Natural killer cell (primary cell): ENCODE data around the gene IRF6. TPM values are rescaled to one million over a fixed set of nuclear protein-coding genes. Genes with fewer than 3 reads are reported as not detected.

Experiments used
- ATAC-seq, 3 donors: fragments of 150-1000 bp in 2 of 3; fragments of 200-7000 bp in 1 of 3; cut with Tn5 transposase; 1 replicate in 1 of 3; 2 replicates in 2 of 3; pipeline ENCODE4 v1.10.0; 2021; ENCODE audit warnings: mild to moderate bottlenecking in 2 of 3, moderate library complexity in 2 of 3
- DNase-seq, 2 donors: peaks; one replicate each; pipeline versions ENCODE4 v3.0.0 to v3.0.0-alpha.2; 2013 to 2021; ENCODE audit warnings: mixed read lengths in 1 of 2
- H3K27ac ChIP-seq: one replicate; pipeline ENCODE4 v1.5.1; 2013; ENCODE audit warnings: mild to moderate bottlenecking, low read length
- H3K27me3 ChIP-seq: one replicate; pipeline ENCODE4 v1.6.1; 2013; ENCODE audit warnings: low read length; ENCODE audit not compliant: control insufficient read depth, insufficient read depth
- H3K36me3 ChIP-seq: one replicate; pipeline ENCODE4 v1.6.1; 2013; ENCODE audit warnings: low read length; ENCODE audit not compliant: control insufficient read depth, insufficient read depth
- H3K4me1 ChIP-seq: one replicate; pipeline ENCODE4 v1.6.1; 2013; ENCODE audit warnings: low read length; ENCODE audit not compliant: control insufficient read depth, insufficient read depth
- H3K4me3 ChIP-seq: one replicate; pipeline ENCODE4 v1.5.1; 2013; ENCODE audit warnings: low read length
- H3K9me3 ChIP-seq: one replicate; pipeline ENCODE4 v1.6.1; 2013; ENCODE audit warnings: low read length; ENCODE audit not compliant: control insufficient read depth, insufficient read depth
- H3K27ac Mint-ChIP-seq, 2 donors: one replicate each; pipeline ENCODE4 v1.8.0; 2022; ENCODE audit warnings: mild to moderate bottlenecking in 2 of 2, mixed read lengths in 2 of 2, moderate library complexity in 1 of 2
- H3K27me3 Mint-ChIP-seq, 2 donors: one replicate each; pipeline ENCODE4 v1.8.0; 2022; ENCODE audit warnings: low read depth in 2 of 2, mixed read lengths in 2 of 2
- H3K36me3 Mint-ChIP-seq: one replicate; pipeline ENCODE4 v1.8.0; 2022; ENCODE audit warnings: mixed read lengths
- H3K4me1 Mint-ChIP-seq, 2 donors: one replicate each; pipeline ENCODE4 v1.8.0; 2022; ENCODE audit warnings: mixed read lengths in 2 of 2
- H3K4me3 Mint-ChIP-seq: one replicate; pipeline ENCODE4 v1.8.0; 2022; ENCODE audit warnings: mild to moderate bottlenecking, moderate library complexity, mixed read lengths
- H3K9me3 Mint-ChIP-seq, 2 donors: one replicate each; pipeline ENCODE4 v1.8.0; 2022; ENCODE audit warnings: mixed read lengths in 2 of 2
- CTCF ChIP-seq: fragments of 200-600 bp; IDR thresholded peaks from one replicate; pipeline ENCODE4 v1.8.0; 2022; ENCODE audit warnings: antibody characterized with exemption
- WGBS: methylation state at CpG from one replicate; pipeline ENCODE4 v1.1.7; 2013; ENCODE audit warnings: missing lambda C conversion rate; ENCODE audit not compliant: insufficient coverage; 5-methylcytosine and 5-hydroxymethylcytosine counted together
- intact Hi-C: fragments of 100-400 bp; cut with micrococcal nuclease; formaldehyde crosslinking; loops from one replicate; pipeline ENCODE4 v1.14.2; 2022
- total RNA-seq, 4 donors: library from RNA; stranded (reverse); fragments of 120-200 nt in 1 of 4; gene quantifications; one replicate each; pipeline versions ENCODE4 v1.2.3 to v1.2.4, GENCODE V29; 2013 to 2022

The IRF6 gene
- total RNA-seq, 3 donors from 2014 or later (not counting 1 experiment from before 2014, with no cell fraction given), result 2.5 to 11.2 (median 3.8) TPM

GRCh38 chr1:209742409-209743144, 63.4 kb downstream of the IRF6 start:
- no peak for ATAC-seq
- no peaks in the 10 kb centered on the region for H3K9me3 Mint-ChIP-seq
- no peaks in the 10 kb centered on the region for H3K27me3 Mint-ChIP-seq
- no peaks in the 10 kb centered on the region for H3K36me3 Mint-ChIP-seq
- Histone ChIP-seq H3K27ac (no peak overlapping the region), H3K4me1 (peaks cover 4% of the 10 kb centered on the region), H3K27me3 (no peaks in the 10 kb centered on the region), H3K4me3 (no peak overlapping the region), H3K36me3 (no peaks in the 10 kb centered on the region), H3K9me3 (no peaks in the 10 kb centered on the region)
- intact Hi-C loops, result no loop called here
- H3K4me1 Mint-ChIP-seq, result peaks cover 3 to 4% of the 10 kb centered on the region in 2 donors
- no peak overlapping the region for H3K27ac Mint-ChIP-seq
- no peak for TF ChIP-seq CTCF
- no peak for DNase-seq
- WGBS, result 75% methylated on average over 8 of the region's 8 CpGs
- H3K4me3 Mint-ChIP-seq, result no peak overlapping the region

GRCh38 chr1:209741889-209742288, 64.1 kb downstream of the IRF6 start:
- Histone ChIP-seq H3K27me3 (no peaks in the 10 kb centered on the region), H3K27ac (no peak overlapping the region), H3K4me3 (no peak overlapping the region), H3K36me3 (no peaks in the 10 kb centered on the region), H3K9me3 (no peaks in the 10 kb centered on the region), H3K4me1 (no peaks in the 10 kb centered on the region)
- Mint-ChIP-seq H3K4me3 (no peak overlapping the region), H3K36me3 (no peaks in the 10 kb centered on the region), H3K27ac (peak overlapping the region in 1 of 2 donors; percentile 7), H3K27me3 (peaks cover 0 to 2% of the 10 kb centered on the region in 2 donors), H3K4me1 (no peaks in the 10 kb centered on the region), H3K9me3 (no peaks in the 10 kb centered on the region)
- intact Hi-C loops, result no loop called here
- DNase-seq (no peak), ATAC-seq (no peak)
- no peak for TF ChIP-seq CTCF
- 64% methylated on average over 1 of the region's 2 CpGs for WGBS

DNA sequence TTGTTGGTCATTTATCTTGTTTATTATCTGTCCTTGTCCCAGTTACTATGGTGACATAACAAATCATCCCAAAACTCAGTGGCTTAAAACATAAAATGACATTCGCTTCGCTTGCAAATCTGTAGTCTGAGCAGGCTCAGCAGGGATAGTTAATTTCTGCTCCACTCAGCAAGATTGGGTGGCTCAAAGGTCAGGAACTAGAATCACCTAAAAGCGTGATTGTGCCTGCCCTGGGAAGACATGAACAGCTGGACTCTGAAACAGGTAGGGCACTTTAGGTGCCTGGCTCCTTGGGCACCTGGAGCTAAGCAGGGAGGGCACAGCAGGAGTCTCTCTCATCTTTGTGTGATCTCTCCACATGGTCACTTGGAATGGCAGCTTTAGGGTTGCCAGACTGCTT, 64.7 kb downstream of the IRF6 start:
- H3K27me3 Mint-ChIP-seq, result peaks cover 0 to 2% of the 10 kb centered on the region in 2 donors

More for the DNA sequence above, 64.7 kb downstream of the IRF6 start:
- 96% methylated on average over 3 of the region's 3 CpGs for WGBS
- Histone ChIP-seq H3K9me3 (no peaks in the 10 kb centered on the region), H3K4me3 (no peak overlapping the region), H3K36me3 (no peaks in the 10 kb centered on the region), H3K4me1 (no peaks in the 10 kb centered on the region), H3K27ac (no peak overlapping the region), H3K27me3 (no peaks in the 10 kb centered on the region)
- H3K4me1 Mint-ChIP-seq, result no peaks in the 10 kb centered on the region
- TF ChIP-seq CTCF, result no peak
- DNase-seq (no peak), ATAC-seq (no peak)
- intact Hi-C loops, result no loop called here
- no peaks in the 10 kb centered on the region for H3K9me3 Mint-ChIP-seq
- H3K36me3 Mint-ChIP-seq, result no peaks in the 10 kb centered on the region
- H3K4me3 Mint-ChIP-seq, result no peak overlapping the region
- H3K27ac Mint-ChIP-seq, result no peak overlapping the region
